Lung microvascular endothelial cell (primary cell): ENCODE data around the gene DYNC1I1. TPM values are rescaled to one million over a fixed set of nuclear protein-coding genes. Genes with fewer than 3 reads are reported as not detected.

Experiments used
- DNase-seq, 2 donors: peaks; one replicate each; pipeline versions ENCODE4 v3.0.0 to v3.0.0-alpha.2; 2010; ENCODE audit warnings: low read depth in 2 of 2
- total RNA-seq: library from RNA; depleted of rRNA; stranded (reverse); fragments of >200 nt; gene quantifications from 2 replicates; pipeline ENCODE4 v1.2.1, GENCODE V29; 2014

Gene DYNC1I1
- total RNA-seq, 1 donor from 2014 or later: 18.3 TPM

- peak; percentile 65 to 75 for DNase-seq
Measured at GRCh38 chr7:96075510-96076349, 303.4 kb downstream of the DYNC1I1 start.

GRCh38 chr7:96076350-96076707, 304.0 kb downstream of the DYNC1I1 start:
- DNase-seq: peak in 1 of 2 donors; percentile 5

- DNase-seq: no peak
Measured at GRCh38 chr7:96080027-96080426, 307.7 kb downstream of the DYNC1I1 start.

- DNase-seq: peak in 1 of 2 donors; percentile 65
Measured at GRCh38 chr7:96084881-96085553, 312.7 kb downstream of the DYNC1I1 start.

GRCh38 chr7:96085953-96086352, 313.6 kb downstream of the DYNC1I1 start:
- no peak for DNase-seq

GRCh38 chr7:96088579-96088978, 316.2 kb downstream of the DYNC1I1 start:
- peak; percentile 20 to 66 for DNase-seq

- DNase-seq: no peak
Measured at GRCh38 chr7:96089511-96089910, 317.2 kb downstream of the DYNC1I1 start.

GRCh38 chr7:96090756-96091155, 318.4 kb downstream of the DYNC1I1 start:
- no peak for DNase-seq

- DNase-seq: peak; percentile 62 to 72
Measured at GRCh38 chr7:96093435-96093834, 321.1 kb downstream of the DYNC1I1 start.

GRCh38 chr7:96097835-96098234, 325.5 kb downstream of the DYNC1I1 start:
- DNase-seq: no peak

- no peak for DNase-seq
Measured at GRCh38 chr7:96100737-96101136, 328.4 kb downstream of the DYNC1I1 start.

GRCh38 chr7:96102096-96102811, 329.9 kb downstream of the DYNC1I1 start:
- DNase-seq: no peak

- no peak for DNase-seq
Measured at GRCh38 chr7:96104984-96105383, 332.6 kb downstream of the DYNC1I1 start.

GRCh38 chr7:96111405-96111804, 339.1 kb downstream of the DYNC1I1 start:
- no peak for DNase-seq

- DNase-seq: no peak
Measured at GRCh38 chr7:96114190-96114589, 341.8 kb downstream of the DYNC1I1 start.

GRCh38 chr7:96116173-96116572, 343.8 kb downstream of the DYNC1I1 start:
- no peak for DNase-seq

GRCh38 chr7:96118449-96119001, 346.2 kb downstream of the DYNC1I1 start:
- no peak for DNase-seq

- peak in 1 of 2 donors; percentile 16 for DNase-seq
Measured at GRCh38 chr7:96120445-96121225, 348.3 kb downstream of the DYNC1I1 start.

GRCh38 chr7:96121752-96122151, 349.4 kb downstream of the DYNC1I1 start:
- no peak for DNase-seq

GRCh38 chr7:96122746-96123145, 350.4 kb downstream of the DYNC1I1 start:
- DNase-seq: no peak

- no peak for DNase-seq
Measured at GRCh38 chr7:96126382-96126781, 354.0 kb downstream of the DYNC1I1 start.
